HL-60 (cell line): ENCODE results near the gene CMIP.

Experiments used
- DNase-seq, 2 experiments: peaks; one replicate each; pipeline ENCODE4 v3.0.0-alpha.2; 2010 to 2020; ENCODE audit warnings: low read depth in 1 of 2, low spot score in 1 of 2
- H3K27ac ChIP-seq: fragments of 250-450 bp; sonication (Bioruptor Pico); replicated peaks from 2 replicates; pipeline ENCODE4 v1.5.1; 2020; ENCODE audit warnings: mild to moderate bottlenecking, moderate library complexity
- H3K27me3 ChIP-seq: fragments of 250-450 bp; sonication (Bioruptor Pico); 2 replicates; pipeline ENCODE4 v1.5.1; 2021; ENCODE audit warnings: mild to moderate bottlenecking, moderate library complexity; ENCODE audit not compliant: insufficient read depth, poor library complexity, severe bottlenecking
- H3K4me3 ChIP-seq: replicated peaks from 2 replicates; pipeline ENCODE4 v1.5.1; 2011; ENCODE audit warnings: mild to moderate bottlenecking, control low read depth, low read length; ENCODE audit not compliant: insufficient read depth
- CTCF ChIP-seq: IDR thresholded peaks from one replicate; pipeline ENCODE4 v1.5.1; 2011; ENCODE audit warnings: low read length, control low read depth, inconsistent platforms; ENCODE audit not compliant: insufficient read depth
- GABPA ChIP-seq: IDR thresholded peaks from 2 replicates; pipeline ENCODE4 v1.6.1; 2012; ENCODE audit warnings: low read depth
- POLR2AphosphoS5 ChIP-seq: IDR thresholded peaks from 2 replicates; pipeline ENCODE4 v1.6.1; 2012; ENCODE audit warnings: low read depth
- SPI1 ChIP-seq: IDR thresholded peaks from 2 replicates; pipeline ENCODE4 v1.6.1; 2012; ENCODE audit warnings: low read depth, mild to moderate bottlenecking, borderline replicate concordance
- TF ChIP-seq, protein P1 (sequence below): IDR thresholded peaks from 2 replicates; pipeline ENCODE4 v1.6.1; 2012; ENCODE audit warnings: low read depth; ENCODE audit not compliant: insufficient replicate concordance

Gene CMIP

GRCh38 chr16:81678326-81679095 is 233.9 kb downstream of the CMIP start:
- H3K4me3 ChIP-seq: no peak overlapping the region
- H3K27ac ChIP-seq: no peak overlapping the region
- no peak for TF ChIP-seq CTCF
- TF ChIP-seq POLR2AphosphoS5: no peak
- TF ChIP-seq SPI1: no peak
- no peak for TF ChIP-seq GABPA
- TF ChIP-seq, protein P1, sequence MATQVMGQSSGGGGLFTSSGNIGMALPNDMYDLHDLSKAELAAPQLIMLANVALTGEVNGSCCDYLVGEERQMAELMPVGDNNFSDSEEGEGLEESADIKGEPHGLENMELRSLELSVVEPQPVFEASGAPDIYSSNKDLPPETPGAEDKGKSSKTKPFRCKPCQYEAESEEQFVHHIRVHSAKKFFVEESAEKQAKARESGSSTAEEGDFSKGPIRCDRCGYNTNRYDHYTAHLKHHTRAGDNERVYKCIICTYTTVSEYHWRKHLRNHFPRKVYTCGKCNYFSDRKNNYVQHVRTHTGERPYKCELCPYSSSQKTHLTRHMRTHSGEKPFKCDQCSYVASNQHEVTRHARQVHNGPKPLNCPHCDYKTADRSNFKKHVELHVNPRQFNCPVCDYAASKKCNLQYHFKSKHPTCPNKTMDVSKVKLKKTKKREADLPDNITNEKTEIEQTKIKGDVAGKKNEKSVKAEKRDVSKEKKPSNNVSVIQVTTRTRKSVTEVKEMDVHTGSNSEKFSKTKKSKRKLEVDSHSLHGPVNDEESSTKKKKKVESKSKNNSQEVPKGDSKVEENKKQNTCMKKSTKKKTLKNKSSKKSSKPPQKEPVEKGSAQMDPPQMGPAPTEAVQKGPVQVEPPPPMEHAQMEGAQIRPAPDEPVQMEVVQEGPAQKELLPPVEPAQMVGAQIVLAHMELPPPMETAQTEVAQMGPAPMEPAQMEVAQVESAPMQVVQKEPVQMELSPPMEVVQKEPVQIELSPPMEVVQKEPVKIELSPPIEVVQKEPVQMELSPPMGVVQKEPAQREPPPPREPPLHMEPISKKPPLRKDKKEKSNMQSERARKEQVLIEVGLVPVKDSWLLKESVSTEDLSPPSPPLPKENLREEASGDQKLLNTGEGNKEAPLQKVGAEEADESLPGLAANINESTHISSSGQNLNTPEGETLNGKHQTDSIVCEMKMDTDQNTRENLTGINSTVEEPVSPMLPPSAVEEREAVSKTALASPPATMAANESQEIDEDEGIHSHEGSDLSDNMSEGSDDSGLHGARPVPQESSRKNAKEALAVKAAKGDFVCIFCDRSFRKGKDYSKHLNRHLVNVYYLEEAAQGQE: no peak
- H3K27me3 ChIP-seq: no peaks in the 10 kb centered on the region
- DNase-seq: no peak

DNA sequence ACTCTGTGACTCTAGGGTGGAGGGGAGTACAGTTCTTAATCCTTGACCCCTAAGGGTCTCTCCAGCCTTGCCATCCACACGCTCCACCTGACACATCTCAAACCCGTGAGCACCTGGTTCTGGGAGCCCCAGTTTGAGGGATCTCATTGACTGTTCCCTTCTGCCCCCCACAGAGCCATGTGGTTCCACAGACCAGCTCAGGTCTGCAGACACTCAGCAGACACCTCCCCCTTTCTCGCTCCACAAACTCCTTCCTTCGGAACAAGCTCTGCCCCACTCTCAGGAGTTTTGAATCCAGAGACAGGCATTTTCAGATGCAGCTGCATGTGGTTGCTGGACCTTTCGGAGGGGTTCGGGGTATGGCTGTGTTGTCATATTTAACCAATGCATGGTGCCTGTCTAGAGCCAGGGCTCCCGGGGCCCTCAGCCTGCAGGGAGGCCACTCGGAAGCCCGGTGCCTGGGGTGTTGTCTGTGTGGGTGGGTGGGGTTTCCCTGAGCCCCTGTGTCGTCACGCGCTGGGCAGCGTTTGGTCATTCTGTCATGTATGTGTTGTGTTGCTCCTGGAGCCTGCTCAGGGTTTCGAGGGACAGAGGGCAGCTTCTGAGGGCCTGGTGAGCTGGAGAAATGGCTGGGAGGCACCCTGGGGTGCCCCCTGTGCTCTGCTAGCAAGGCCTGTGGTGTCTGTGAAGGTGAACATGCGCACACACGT is 235.3 kb downstream of the CMIP start:
- TF ChIP-seq CTCF (no peak), SPI1 (no peak), POLR2AphosphoS5 (no peak), GABPA (no peak)
- TF ChIP-seq, protein P1: no peak
- no peak overlapping the region for H3K4me3 ChIP-seq
- no peak overlapping the region for H3K27ac ChIP-seq
- no peaks in the 10 kb centered on the region for H3K27me3 ChIP-seq
- DNase-seq: no peak

GRCh38 chr16:81680444-81681275 is 236.1 kb downstream of the CMIP start:
- no peak for DNase-seq
- Histone ChIP-seq H3K27ac (no peak overlapping the region), H3K27me3 (no peaks in the 10 kb centered on the region), H3K4me3 (no peak overlapping the region)
- no peak for TF ChIP-seq SPI1
- TF ChIP-seq, protein P1: no peak
- TF ChIP-seq POLR2AphosphoS5: no peak
- no peak for TF ChIP-seq GABPA
- TF ChIP-seq CTCF: no peak
